ENCODE data around the gene LIPI.
"Not testable (repeated sequence)": the region's sequence is repeated elsewhere in the genome, so short reads cannot be mapped to it uniquely, and the experiment has no call there.

The LIPI gene

GRCh38 chr21:14072761-14073535 lies 137.8 kb downstream of the LIPI start:
- Mint-ChIP-seq H3K36me3 (ENCODE audit: low read depth) (no peaks in the 10 kb centered on the region), H3K9me3 (peaks cover 7% of the 10 kb centered on the region), H3K27ac (no peak overlapping the region), H3K4me3 (no peak overlapping the region), H3K4me1 (ENCODE audit: low read depth) (no peaks in the 10 kb centered on the region), H3K27me3 (no peaks in the 10 kb centered on the region)

DNA sequence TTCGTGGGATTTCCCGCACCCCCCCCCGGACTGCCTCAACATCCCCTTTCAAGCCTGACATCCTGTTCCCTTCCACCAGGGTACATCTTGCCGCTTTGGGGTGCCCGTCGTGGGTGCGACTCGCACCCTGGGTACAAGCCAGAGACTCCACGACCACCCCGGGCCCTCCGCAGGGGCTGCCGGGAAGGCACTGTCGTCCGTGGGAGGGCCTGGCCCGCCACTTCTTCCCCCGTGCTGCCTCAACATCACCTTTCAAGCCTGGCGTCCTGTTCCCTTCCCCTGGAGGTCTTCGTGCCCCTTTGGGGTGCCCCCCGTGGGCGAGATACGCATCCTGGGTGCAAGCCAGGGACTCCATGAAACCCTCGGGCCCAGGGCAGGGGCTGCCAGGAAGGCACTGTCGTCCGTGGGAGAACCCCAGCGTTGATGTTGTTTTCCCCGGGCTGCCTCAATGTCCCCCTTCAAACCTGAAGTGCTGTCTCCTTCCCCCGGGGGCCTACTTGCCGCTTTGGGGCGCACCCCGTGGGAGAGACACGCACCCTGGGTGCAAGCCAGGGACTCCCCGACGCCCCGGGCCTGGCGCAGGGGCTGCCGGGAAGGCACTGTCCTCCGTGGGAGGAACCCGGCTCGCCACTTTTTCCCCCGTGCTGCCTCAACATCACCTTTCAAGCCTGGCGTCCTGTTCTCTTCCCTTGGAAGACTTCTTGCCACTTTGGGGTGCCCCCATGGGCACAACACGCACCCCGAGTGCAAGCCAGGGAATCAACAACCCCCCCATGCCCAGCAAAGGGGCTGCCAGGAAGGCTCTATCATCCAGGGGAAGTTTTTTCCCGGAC lies 138.6 kb downstream of the LIPI start:
- Mint-ChIP-seq H3K27me3 (no peaks in the 10 kb centered on the region), H3K4me3 (no peak overlapping the region), H3K27ac (no peak overlapping the region), H3K4me1 (ENCODE audit: low read depth) (no peaks in the 10 kb centered on the region), H3K36me3 (ENCODE audit: low read depth) (no peaks in the 10 kb centered on the region), H3K9me3 (peaks cover 5% of the 10 kb centered on the region)

GRCh38 chr21:14070968-14071367 lies 139.8 kb downstream of the LIPI start:
- Mint-ChIP-seq H3K27ac (no peak overlapping the region), H3K9me3 (no peaks in the 10 kb centered on the region), H3K4me3 (no peak overlapping the region), H3K27me3 (no peaks in the 10 kb centered on the region), H3K4me1 (ENCODE audit: low read depth) (no peaks in the 10 kb centered on the region), H3K36me3 (ENCODE audit: low read depth) (no peaks in the 10 kb centered on the region)

DNA sequence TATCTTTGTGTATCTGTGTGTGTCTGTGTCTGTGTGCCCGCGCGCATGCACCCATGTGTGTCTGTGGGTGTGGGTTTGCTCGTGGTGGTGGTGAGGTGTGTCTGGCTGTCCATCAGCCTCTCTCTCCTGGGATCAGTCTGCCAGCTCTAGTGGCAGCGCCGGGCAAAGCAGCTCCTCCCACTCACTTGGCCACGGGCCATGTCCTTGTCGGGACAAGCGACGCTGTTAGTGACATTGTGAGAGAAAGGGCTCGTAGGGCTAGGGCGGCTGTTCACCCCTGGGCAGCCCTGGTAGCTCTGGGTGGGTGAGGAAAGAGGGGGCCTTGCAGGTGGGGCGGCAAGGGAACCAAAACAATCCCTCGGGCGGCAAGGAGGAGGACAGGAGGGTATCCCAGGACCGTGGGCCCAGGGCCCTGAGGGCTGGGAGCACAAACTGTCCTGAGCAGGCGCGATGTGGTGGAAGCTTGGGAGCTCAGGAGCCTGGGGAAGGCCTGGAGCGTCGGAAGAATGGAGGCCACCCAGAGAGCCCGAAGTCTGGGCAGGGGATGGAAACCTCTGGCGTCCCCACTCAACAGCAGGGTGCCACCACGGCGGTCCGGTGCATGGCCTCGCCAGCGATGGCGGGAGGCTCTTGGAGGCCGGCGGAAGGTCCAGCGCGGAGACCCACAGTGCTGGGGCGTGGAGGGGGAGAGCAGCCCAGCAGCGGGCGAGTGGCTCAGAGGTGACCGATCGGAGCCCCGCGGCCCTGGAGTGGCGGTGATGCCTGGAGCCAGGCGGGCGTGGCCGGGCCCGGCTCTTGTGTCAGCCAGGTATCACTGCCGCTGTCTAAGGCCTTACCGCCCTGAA lies 140.5 kb downstream of the LIPI start:
- Mint-ChIP-seq H3K36me3 (ENCODE audit: low read depth) (no peaks in the 10 kb centered on the region), H3K27me3 (no peaks in the 10 kb centered on the region), H3K27ac (no peak overlapping the region), H3K4me1 (ENCODE audit: low read depth) (no peaks in the 10 kb centered on the region), H3K9me3 (no peaks in the 10 kb centered on the region), H3K4me3 (no peak overlapping the region)

GRCh38 chr21:14064296-14064645 lies 146.5 kb downstream of the LIPI start:
- Mint-ChIP-seq H3K4me3 (no peak overlapping the region), H3K9me3 (no peaks in the 10 kb centered on the region), H3K27ac (no peak overlapping the region), H3K4me1 (ENCODE audit: low read depth) (no peaks in the 10 kb centered on the region), H3K36me3 (ENCODE audit: low read depth) (peaks cover 4% of the 10 kb centered on the region), H3K27me3 (no peaks in the 10 kb centered on the region)

GRCh38 chr21:14063620-14064295 lies 147.0 kb downstream of the LIPI start:
- not testable (repeated sequence) for H3K4me3 Mint-ChIP-seq; H3K36me3 Mint-ChIP-seq (ENCODE audit: low read depth); H3K9me3 Mint-ChIP-seq; H3K4me1 Mint-ChIP-seq (ENCODE audit: low read depth); H3K27me3 Mint-ChIP-seq; H3K27ac Mint-ChIP-seq

DNA sequence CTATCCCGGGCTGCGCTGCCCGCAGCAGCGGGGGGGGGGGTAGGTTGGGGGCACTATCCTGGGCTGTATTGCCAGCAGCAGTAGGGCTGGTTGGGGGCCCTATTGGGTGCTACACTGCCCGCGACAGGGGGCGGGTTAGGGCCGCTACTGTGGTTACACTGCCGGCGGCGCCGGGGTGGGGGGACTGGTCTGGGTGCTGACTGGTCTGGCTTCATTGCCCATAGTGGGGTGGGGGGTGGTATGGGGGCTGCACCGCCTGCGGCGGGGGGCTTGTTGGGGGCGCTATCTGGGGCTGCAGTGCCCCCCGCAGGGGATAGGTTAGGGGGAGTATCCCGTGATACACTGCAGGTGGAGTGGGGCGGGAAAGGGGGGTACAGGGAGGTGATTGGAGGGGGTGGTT lies 148.1 kb downstream of the LIPI start:
- not testable (repeated sequence) for H3K27ac Mint-ChIP-seq; H3K36me3 Mint-ChIP-seq (ENCODE audit: low read depth); H3K9me3 Mint-ChIP-seq; H3K27me3 Mint-ChIP-seq; H3K4me3 Mint-ChIP-seq; H3K4me1 Mint-ChIP-seq (ENCODE audit: low read depth)

DNA sequence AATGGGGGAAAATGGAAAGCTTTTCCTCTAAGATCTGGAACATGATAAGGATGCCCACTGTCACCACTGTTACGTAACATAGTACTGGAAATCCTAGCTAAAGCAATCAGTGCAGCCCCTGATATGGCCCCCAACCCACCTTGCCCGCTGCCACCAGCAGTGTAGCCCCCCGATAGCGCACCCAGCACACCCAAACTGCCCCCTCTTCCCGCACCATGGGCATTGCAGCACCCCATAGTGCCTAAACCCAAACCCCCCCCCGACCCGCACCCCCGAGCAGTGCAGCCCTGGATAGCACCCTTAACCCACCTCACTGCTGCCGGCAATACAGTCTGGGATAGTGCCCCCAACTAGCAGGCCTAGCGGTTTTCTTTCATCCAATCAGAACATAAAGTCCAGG lies 148.9 kb downstream of the LIPI start:
- not testable (repeated sequence) for H3K4me1 Mint-ChIP-seq (ENCODE audit: low read depth); H3K27ac Mint-ChIP-seq; H3K36me3 Mint-ChIP-seq (ENCODE audit: low read depth); H3K9me3 Mint-ChIP-seq; H3K27me3 Mint-ChIP-seq; H3K4me3 Mint-ChIP-seq

DNA sequence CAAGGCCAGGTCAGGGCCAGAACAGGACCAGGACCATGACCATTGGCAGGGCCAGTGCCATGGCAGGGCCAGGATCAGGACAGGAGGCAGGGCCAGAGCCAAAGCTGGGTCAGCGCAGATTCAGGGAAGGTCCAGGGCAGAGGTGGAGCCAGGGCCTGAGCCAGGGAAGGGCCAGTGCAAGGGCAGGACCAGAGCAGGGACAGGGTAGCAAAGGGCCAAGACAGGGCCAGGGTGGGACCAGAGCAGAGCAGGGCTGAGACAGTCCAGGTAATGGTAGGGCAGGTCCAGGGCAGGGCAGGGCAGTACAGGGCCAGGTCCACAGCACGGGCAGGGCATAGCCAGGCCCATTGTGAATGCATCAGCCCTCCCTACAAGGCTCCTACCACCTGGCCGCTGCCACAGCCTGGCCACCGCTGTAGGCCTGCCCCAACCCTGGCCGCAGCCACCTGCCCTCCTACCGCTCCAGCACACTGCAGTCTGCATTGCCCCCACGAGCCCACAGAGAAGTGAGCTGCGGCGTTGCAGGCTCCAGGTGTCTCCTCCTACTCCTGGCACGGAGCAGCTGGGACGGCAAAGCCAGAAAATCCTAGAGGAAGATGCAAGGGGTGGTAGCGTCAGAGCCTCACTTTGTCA lies 151.6 kb downstream of the LIPI start:
- not testable (repeated sequence) for H3K9me3 Mint-ChIP-seq; H3K27me3 Mint-ChIP-seq; H3K4me3 Mint-ChIP-seq; H3K4me1 Mint-ChIP-seq (ENCODE audit: low read depth); H3K36me3 Mint-ChIP-seq (ENCODE audit: low read depth); H3K27ac Mint-ChIP-seq

Data from stimulated activated naive CD8-positive, alpha-beta T cell treated with anti-CD3 and anti-CD28 coated beads, Interleukin-15, Interleukin-2, amounts not matched to agents 100 ng/mL and 50 ng/mL, for 24 hours (primary cell).